Limb (tissue), 2 donors: ENCODE measurements around the gene NAA25.
"Not testable (repeated sequence)": the region's sequence is repeated elsewhere in the genome, so short reads cannot be mapped to it uniquely, and the experiment has no call there.

Experiments used
- DNase-seq, 2 donors: peaks; one replicate each; pipeline ENCODE4 v3.0.0-alpha.2; 2016; ENCODE audit errors: extremely low spot score in 2 of 2

NAA25 gene

DNA sequence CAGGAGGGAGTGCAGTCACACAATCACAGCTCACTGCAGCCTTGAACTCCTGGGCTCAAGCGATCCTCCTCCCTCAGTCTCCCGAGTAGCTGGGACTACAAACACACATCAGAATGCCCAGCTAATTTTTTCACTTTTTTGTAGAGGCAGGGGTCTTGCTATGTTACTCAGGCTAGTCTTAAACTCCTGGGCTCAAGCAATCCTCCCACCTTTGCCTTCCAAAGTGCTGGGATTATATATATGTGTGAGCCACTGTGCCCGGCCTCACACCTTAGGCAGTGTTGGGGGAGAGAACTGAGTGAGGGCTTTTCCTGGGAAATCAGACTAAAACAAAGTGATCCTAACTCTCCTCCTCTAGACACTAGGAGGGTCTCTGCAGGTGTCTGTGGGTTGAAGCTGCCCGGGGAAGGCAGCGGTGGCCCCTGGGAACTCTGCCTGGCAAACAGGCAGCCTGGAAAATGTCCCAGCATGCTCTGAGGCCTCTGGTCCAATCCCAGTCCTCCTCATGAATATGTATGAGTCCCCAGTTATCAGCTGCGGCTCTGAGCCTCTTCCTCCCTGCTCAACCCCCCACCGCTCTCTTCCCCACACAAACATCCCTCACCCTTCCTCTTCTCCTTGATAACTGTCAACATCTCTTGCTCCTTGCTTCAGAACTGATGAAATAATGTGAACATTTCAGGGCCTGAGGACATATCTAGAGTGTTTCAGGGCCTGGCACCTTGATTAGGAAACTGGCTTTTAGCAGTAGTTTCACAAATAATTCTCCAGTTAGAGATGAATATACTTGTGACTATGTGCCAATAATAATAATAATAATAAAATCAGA, 7.9 kb upstream of the NAA25 start:
- peak in 1 of 2 donors; percentile 69 for DNase-seq

GRCh38 chr12:112115259-112116045, 6.9 kb upstream of the NAA25 start:
- DNase-seq, result no peak

DNA sequence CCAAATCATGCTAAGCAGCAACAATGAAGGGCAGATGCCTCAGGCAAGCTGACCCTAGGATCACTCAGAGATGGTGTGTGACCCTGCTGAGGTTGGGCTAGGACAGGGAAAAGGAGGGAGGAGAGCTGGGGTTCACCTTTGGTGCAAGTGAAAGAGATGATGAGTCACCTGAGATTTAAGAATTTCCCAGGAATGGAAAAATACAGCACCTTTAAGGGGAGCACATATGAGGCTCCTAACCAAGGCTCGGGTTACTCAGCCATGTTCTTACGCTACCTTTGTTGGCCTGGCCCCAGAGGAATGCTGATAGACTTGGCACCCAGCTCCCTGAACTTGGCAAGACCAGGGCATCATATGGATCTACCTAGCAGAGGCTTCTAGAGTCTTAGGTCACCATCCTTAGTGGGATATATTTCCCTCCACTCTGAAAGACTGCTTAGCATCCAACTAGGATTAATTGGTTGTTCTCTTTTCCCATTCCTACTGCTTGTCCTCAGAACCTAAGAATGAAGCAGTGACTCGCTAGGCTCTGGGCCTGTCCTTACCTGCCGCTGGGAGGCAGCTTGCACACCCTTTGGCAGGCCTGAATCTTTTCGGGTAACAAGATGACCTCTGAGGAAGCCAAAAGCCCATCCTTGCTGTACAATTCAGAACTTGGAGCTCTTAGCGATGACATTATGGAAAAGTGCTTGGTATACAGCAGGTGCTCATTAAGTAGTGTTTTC, 4.0 kb upstream of the NAA25 start:
- no peak for DNase-seq

DNA sequence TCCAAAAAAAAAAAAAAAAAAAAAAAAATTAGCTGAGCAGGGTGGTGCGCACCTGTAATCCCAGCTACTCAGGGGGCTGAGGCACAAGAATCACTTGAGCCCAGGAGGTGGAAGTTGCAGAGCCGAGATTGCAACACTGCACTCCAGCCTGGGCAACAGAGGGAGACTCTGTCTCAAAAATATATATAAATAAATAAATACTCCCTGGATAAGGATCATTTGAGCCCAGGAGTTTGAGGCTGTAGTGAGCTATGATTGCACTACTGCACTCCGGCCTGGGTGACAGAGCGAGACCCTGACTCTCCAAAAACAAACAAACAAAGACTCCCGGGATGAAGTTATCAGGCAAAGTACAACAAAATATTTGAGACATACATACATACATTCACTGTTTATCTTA, 3.3 kb upstream of the NAA25 start:
- no peak for DNase-seq

DNA sequence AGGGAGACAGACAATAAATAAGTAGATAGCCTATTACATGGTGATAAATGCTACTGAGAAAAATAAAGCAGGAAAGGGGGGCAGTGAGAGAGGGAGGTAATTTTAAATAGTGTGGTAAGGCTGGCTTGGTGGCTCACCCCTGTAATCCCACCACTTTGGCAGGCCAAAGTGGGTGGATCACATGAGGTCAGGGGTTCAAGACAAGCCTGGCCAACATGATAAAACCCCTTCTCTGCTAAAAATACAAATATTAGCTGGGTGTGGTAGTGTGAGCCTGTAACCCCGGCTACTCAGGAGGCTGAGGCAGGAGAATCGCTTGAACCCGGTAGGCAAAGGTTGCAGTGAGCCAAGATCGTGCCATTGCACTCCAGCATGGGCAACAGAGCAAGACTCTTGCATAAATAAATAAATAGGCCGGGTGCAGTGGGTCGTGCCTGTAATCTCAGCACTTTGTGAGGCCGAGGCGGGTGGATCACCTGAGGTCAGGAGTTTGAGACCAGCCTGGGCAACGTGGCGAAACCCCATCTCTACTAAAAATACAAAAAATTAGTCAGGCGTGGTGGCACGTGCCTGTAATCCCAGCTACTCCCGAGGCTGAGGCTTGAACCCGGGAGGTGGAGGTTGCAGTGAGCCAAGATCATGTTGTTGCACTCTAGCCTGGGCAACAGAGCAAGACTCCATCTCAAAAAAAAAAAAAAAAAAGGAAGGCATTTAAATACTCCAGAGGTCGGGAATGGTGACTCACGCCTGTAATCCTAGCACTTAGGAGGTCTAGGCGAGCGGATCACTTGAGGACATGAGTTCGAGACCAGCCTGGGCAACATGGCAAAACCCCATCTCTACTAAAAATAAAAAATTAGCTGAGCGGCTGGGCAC, 2.4 kb upstream of the NAA25 start:
- DNase-seq, result not testable (repeated sequence)

- peak in 1 of 2 donors; percentile 60 for DNase-seq
Observed at GRCh38 chr12:112107306-112108201, 1.0 kb downstream of the NAA25 start.

DNA sequence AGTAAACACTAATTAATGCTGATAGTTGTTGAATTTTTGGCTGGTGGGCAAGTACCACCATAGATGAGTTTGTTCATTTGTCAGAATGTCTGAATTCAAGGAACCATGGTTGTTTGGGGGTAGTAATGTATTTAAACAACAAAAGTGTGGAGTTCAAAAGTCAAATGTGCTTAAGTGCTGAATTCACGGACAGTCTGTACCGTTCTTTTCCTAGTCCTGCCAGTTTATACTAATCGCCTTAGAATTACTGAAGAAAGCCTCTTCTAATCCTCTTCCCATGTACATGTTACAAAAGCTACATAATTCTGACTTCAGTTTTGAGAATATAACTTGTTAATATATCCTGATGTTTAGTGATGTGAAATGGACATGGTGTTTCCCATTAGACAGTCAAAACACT, 2.7 kb downstream of the NAA25 start:
- no peak for DNase-seq

DNA sequence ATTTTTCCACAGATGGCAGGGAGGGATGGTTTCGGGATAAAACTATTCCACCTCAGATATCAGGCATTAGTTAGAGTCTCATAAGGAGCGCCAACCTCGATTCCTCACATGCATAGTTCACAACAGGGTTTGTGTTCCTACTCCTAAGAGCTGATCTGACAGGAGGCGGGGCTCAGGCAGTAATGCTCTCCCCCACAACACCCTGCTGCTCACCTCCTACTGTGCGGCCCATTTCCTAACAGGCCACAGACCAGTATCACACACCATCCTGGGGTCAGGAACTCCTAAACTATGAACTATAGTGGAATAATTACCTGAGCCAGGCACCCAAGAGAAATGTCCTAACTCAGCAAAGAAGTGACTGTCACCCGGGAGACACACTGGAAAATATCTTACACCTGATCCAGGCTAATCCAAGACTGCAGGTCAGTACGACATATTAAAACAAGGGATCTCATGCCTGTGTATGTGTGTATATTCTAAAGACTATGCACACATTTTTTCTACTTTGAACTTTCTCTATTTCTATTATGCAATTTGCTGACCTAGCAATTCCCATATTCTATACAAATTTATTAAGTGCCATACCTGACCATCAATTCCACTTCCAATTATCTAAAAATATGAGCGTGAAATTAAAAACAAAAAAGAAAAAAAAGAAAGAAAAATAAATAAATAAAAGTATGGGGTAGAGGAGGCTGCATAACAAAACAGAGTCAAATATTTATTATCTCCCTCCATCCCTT, 4.7 kb downstream of the NAA25 start:
- DNase-seq, result no peak

DNA sequence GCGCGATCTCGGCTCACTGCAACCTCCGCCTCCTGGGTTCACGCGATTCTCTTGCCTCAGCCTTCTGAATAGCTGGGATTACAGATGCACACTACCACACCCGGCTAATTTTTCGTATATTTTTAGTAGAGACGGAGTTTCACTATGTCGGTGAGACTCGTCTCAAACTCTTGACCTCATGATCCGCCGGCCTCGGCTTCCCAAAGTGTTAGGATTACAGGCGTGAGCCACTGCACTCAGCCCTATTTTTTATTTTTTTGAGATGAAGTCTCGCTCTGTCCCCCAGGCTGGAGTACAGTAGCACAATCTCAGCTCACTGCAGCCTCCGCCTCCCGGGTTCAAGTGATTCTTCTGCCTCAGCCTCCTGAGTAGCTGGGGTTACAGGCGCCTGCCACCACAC, 5.8 kb downstream of the NAA25 start:
- DNase-seq, result not testable (repeated sequence)

DNA sequence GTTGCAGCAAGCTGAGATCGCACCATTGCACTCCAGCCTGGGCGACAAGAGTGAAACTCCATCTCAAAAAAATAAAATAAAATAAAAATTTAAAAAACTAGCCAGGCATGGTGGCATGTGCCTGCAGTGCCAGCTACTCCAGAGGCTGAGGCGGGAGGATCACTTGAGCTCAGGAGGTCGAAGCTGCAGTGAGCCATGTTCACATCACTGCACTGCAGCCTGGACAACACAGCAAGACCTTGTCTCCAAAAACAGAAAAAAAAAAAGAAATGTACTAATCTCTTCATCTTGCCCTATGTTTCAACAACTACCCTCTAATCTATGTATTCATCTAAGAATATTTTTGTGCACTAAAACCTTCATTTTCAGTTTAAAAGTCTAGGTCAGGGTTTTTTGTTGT, 6.5 kb downstream of the NAA25 start:
- no peak for DNase-seq

GRCh38 chr12:112100500-112100899, 8.1 kb downstream of the NAA25 start:
- not testable (repeated sequence) for DNase-seq

DNA sequence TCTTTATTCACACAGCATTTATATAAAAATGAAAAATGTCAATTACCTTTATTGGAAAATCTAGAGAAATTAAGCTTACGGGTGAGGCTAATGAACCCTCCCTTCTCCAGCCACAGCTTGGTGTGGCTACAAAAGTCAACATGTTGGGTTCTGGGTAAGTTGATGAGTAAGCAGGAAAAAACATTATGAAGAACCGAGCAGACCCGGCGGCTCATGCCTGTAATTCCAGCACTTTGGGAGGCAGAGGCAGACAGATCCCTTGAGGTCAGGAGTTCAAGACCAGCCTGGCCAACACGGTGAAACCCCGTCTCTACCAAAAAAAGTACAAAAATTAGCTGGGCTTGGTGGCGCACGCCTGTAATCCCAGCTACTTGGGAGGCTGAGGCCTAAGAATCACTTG, 10.9 kb downstream of the NAA25 start:
- DNase-seq, result no peak

DNA sequence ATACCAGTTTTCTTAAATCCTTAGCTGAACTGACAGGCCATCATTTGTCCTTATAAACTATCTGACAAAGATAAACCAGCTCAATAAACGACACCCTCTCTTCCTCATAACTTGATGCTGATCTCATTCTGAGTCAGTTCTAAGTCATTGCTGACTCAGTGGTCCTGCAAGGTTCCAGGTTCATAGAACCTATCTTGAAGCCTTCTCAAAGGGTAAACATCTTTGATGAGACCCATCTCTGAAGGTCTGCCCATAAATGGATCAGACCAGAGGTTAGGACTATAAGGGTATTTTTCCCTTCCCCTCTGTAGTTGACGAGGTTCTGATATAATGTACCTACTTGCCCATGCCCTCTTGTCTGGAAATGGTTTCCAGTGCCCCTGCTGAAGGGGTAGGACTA, 11.9 kb downstream of the NAA25 start:
- no peak for DNase-seq

DNA sequence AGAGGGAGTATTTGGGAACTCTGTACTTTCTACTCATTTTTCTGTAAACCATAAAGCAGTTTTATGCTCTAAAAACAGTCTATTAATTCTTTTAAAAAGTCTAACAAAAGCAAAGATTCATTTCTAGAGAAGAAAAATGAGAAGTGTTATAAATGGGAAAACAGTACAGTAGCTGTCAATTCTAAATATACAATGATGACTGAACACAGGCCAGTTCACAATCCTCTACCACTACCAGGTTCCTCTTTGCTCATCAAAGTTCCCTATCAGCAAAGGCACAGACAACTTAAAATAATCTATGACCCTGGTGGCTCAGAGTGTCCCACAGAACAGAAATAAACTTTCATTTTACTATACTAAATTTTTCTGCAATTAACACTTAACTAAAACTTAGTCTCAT, 12.5 kb downstream of the NAA25 start:
- no peak for DNase-seq

DNA sequence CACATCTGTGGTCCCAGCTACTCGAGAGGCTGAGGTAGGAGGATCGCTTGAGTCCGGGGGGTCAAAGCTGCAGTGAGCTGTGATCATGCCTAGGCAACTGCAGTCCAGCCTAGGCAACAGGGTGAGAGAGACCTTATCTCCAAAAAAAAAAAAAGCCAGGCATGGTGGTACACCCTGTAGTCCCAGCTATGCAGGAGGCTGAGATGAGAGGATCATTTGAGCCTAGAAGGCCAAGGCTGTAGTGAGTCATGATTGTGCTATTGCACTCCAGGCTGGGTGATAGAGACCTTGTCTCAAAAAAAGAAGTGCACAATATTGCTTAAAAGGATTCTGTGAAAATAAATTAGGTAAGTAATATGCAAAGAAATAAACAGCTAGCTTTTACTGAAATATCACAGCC, 17.0 kb downstream of the NAA25 start:
- no peak for DNase-seq

DNA sequence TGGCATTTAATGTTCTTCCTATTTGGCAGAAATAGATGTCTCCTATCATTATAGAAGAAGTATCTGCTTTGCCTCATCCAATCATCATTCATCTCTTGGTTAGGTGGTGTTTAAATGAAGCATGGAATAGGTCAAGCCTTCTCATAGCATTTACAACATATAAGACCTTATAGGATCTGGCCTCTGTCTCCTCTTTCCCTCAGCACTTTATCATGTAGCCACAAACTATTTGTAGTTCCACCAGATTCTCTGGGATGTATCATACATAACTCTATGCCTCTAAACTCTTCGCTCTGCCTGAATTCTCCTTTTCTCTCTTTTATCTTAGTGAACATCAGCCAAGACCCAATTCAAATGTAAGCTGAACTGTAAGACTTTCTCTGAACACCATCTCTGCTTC, 20.7 kb downstream of the NAA25 start:
- no peak for DNase-seq

- no peak for DNase-seq
Observed at GRCh38 chr12:112087055-112087850, 21.3 kb downstream of the NAA25 start.

DNA sequence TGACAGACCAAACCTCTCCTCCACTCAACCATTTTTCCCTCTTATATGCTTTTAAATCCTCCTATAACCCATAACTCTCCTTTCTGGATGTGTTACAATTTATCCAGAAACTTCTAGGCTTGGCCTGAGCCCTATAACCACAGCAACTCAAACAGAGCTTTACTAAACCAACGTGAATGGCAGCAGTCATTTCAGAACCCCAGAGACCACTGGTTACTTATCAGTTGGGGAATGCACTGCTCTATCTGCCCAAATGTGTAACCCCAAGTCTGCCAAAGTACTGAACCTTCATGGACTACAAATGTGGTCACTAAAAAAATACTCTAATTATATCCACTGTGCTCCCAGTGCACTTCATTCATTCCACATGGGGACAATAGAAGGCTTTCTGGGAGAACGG, 42.0 kb downstream of the NAA25 start:
- no peak for DNase-seq

DNA sequence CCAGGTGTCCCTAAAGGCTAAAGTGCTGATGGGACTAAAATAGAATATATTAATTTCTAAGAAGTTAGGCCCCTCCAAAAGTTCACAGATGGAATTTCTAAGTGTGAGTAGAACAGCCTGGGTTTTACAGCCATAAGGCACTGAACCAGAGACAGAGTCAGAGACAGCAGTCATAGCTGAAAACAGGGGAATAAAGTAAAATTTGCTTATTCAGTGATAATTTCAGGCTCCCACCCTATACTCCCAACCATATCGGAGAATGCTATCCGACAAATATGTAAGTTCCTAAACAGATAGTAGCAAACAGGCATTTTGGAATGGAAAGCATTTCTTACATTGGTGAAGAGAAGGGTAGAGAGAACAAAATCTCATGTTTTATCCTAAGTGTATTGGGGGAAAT, 45.3 kb downstream of the NAA25 start:
- no peak for DNase-seq
